PFSK-1 (cell line): ENCODE measurements around the gene KDM2A.

Experiments used
- FOXP2 ChIP-seq: optimal IDR thresholded peaks from 2 replicates; pipeline ENCODE3; 2011; ENCODE audit warnings: borderline replicate concordance, control low read depth, inconsistent platforms; ENCODE audit not compliant: insufficient read depth; ENCODE audit errors: extremely low read length, extremely low read depth

Gene KDM2A

DNA sequence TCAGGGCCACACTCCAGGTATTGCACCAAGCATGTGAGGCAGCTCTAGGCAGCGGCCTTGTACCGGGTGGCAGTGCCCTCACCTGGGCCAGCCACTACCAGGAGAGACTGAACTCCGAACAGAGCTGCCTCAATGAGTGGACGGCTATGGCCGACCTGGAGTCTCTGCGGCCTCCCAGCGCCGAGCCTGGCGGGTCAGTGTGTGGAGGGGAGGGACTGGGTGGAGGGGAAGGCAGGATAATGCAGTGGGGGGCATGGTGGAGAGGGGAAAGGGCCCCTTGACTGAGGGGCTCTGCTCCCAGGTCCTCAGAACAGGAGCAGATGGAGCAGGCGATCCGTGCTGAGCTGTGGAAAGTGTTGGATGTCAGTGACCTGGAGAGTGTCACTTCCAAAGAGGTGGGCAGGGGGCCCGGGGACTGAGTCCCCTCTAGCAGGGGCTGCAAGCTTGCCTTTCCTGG lies 188.5 kb downstream of the KDM2A start:
- no peak for TF ChIP-seq FOXP2
